ENCODE results near the gene KRTAP5-4.
"Not testable (repeated sequence)": the region's sequence is repeated elsewhere in the genome, so short reads cannot be mapped to it uniquely, and the experiment has no call there.

KRTAP5-4 gene

DNA sequence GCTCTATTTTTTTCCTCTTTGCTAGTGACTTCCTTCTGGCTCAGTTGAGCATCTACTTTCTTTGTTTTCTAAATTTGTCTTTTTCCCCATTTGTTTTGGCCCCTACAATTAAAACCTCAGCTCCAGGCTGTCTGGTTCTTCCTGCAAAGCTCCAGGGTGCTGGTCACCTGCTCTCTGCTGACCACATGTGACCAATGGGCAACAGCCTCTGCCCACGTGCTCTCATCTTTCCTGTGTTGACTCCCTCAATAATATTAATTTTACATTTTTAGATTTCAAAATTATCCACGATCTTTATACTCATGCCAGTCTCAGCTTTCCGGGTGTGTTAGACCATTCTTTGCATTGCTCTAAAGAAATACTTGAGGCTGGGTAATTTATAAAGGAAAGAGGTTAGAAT lies 23.5 kb downstream of the KRTAP5-4 start:
- not testable (repeated sequence) for DNase-seq

- no peak for DNase-seq
Measured at GRCh38 chr11:1597994-1598380, 24.0 kb downstream of the KRTAP5-4 start, which contains the start of gene KRTAP5-2. TSS of gene KRTAP5-2 (minus strand) at chr11:1598294. CDS start at chr11:1598250, 44 bp downstream.

DNA sequence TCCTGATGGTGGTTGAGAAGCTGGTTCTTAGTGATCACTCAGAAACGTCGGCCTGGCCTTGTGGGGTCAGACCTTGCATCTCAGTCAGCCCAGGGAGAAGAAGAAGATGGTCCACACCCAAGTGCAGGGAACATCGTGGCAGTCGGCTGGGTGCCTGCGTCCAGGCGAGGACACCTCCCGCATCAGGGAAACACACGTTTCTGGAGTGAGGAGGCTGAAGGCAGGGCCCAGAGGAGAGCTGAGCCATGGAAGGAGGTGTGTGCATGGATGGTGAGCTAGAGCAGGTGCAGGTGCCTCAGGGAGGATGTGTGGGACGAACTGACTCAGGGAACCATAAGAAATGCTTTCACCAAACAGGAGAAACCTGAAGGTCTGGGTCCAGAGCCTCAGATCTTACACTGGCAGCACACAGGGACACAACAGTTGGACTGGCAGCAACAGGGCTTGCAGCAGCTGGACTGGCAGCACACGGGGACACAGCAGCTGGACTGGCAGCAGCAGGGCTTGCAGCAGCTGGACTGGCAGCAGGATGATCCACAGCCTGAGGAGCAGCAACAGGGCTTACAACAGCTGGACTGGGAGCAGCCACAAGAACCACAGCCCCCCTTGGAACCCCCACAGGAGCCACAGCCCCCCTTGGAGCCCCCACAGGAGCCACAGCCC lies 24.5 kb downstream of the KRTAP5-4 start:
- DNase-seq: no peak

DNA sequence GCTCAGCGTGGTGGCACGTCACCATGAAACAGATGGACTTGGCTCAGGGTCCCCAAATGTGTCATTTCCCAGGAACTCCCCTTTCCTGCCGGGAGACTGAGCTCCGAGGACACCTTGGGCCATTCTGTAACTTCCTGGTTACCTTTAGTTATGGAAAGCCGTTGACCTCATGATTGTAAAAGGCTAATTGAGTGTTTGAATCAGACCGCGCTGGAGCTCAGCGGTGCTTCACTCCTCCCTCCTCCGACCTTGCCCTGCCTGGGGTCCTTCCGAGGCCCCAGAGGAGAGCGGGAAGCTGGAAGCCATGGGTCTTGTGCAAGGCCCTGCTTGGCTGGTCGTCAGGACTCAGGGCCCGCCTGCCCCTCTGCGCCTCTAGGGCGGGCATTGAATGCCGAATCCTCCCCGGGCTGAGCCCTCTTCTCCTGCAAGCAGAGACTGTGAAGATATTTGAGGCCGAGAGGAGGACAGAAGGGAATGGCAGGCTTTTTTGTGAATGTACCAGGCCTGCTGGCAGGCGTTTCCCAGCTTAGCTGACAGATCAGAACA lies 25.3 kb downstream of the KRTAP5-4 start:
- DNase-seq: not testable (repeated sequence)

- peak in 1 of 2 experiments; percentile 9 for DNase-seq
Measured at GRCh38 chr11:1595994-1596575, 25.9 kb downstream of the KRTAP5-4 start.

DNA sequence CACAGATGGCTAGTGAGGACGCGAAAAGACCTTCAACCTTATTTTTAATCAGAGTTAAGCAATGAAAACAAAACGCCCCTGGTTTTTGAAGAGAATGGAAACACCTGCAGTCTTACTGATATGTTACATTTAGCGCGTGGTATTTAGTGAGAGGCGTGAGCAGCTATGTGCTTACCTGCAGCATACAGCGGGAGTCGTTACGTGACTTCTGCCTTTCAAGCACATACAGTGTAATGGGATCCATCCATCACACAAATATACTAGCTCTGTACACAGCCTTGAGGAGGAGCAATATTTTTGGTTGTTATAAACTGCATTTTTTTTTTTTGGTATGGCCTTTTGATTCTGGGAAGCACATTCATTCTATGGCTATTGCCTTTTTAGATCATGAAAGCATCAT lies 29.3 kb downstream of the KRTAP5-4 start:
- DNase-seq: no peak

GRCh38 chr11:1589996-1590395 lies 31.9 kb downstream of the KRTAP5-4 start:
- no peak for DNase-seq

GRCh38 chr11:1589191-1589963 lies 32.6 kb downstream of the KRTAP5-4 start:
- not testable (repeated sequence) for DNase-seq

- no peak for DNase-seq
Measured at GRCh38 chr11:1586699-1587098, 35.2 kb downstream of the KRTAP5-4 start.

GRCh38 chr11:1584661-1585370 lies 37.1 kb downstream of the KRTAP5-4 start, which contains the start of gene KRTAP5-1:
TSS of gene KRTAP5-1 (minus strand) at chr11:1585283. CDS start at chr11:1585249, 34 bp downstream.
- DNase-seq: not testable (repeated sequence)

DNA sequence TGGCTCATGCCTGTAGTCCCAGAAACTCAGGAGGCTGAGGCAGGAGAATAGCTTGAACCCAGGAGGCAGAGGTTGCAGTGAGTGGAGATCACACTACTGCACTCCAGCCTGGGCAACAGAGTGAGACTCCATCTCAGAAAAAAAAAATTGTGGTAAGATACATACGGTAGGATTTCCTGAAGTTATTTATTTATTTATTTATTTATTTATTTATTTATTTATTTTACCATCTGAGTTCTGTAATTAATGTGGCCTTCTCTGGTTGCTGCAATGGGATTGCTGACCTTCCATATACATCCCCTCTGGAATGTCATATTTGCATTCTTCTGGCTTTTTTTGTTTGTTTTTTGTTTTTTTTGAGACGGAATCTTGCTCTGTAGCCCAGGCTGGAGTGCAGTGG lies 39.0 kb downstream of the KRTAP5-4 start:
- DNase-seq: not testable (repeated sequence)

- no peak for DNase-seq
Measured at GRCh38 chr11:1581976-1582375, 40.0 kb downstream of the KRTAP5-4 start.

DNA sequence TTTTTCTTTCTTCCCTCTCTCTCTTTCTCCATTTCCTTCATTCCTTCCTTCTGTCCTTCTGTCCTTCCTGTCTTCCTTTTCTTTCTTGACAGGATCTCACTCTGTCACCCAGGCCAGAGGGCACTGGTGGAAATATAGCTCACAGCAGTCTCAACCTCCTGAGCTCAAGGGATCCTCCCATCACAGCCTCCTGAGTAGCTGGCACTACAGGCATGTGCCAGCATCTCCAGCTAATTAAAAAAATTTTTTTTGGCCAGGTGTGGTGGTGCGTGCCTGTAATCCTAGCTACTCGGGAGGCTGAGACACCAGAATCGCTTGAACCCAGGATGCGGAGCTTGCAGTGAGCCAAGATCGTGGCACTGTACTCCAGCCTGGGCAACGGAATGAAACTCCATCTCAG lies 45.1 kb downstream of the KRTAP5-4 start:
- DNase-seq: no peak

DNA sequence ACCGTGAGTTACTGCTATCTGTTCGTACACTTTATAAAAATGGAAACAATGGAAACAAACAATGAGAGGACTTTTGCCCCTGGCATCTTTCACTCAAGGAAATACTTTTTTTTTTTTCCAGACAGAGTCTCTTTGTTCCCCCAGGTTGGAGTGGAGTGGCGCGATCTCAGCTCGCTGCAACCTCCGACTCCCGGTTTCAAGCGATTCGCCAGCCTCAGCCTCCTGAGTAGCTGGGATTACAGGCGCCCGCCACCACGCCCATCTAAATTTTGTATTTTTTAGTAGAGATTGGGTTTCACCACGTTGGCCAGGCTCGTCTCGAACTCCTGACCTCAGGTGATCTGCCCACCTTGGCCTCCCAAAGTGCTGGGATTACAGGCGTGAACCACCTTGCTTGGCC lies 46.2 kb downstream of the KRTAP5-4 start:
- DNase-seq: not testable (repeated sequence)

DNA sequence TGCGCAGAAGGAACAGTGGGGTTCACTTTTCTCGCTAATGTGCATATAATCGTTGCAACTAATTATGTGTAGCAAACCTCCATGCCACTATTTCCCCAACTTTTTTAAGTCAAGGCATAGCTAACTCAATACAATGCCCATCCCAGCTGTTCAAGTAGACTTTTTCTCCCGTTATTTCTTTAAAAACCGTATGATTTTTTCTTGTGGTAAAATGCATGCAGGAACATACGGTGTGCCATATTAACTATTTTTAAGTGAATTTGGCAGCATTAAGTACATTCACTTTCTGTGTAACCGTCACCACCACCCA lies 47.0 kb downstream of the KRTAP5-4 start:
- DNase-seq: peak in 1 of 2 experiments; percentile 12

DNA sequence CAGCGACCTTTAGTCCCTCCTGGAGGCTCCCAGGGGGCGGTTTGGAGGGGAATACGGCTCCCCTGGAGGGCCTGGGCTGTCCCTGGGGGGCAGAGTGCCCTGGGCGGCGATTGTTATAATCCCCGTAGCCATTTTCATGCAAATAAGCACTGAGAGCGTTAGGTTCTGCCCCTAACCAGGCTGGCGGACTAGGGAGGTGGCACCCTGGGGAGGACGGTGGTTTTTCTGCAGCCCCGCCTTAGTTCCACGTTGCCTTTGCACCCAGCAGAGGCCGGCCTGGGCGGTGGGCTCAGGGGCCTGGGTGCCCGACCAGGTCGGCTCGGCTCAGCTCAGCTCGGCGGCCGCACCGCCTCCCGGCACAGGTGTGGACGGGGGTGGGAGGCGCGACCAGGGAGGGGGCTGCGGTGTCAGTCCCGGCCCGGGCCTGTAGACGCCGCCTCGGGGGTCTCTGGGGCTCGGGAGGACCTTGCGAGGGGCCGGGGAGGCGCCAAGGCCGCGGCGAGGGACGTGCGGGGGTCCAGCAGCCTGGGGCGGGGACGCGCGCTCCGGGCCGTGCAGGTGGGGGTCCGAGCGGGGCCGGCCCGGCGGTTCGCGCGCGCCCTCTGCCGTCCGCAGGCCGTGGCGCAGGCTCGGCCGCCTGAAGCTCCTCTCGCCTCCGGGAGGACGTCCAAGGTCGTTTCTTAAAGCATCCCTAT lies 47.6 kb downstream of the KRTAP5-4 start:
- DNase-seq: peak in 1 of 2 experiments; percentile 56

- DNase-seq: peak in 1 of 2 experiments; percentile 56
Measured at GRCh38 chr11:1573903-1574237, 48.1 kb downstream of the KRTAP5-4 start.

GRCh38 chr11:1573077-1573902 lies 48.6 kb downstream of the KRTAP5-4 start:
- DNase-seq: no peak

DNA sequence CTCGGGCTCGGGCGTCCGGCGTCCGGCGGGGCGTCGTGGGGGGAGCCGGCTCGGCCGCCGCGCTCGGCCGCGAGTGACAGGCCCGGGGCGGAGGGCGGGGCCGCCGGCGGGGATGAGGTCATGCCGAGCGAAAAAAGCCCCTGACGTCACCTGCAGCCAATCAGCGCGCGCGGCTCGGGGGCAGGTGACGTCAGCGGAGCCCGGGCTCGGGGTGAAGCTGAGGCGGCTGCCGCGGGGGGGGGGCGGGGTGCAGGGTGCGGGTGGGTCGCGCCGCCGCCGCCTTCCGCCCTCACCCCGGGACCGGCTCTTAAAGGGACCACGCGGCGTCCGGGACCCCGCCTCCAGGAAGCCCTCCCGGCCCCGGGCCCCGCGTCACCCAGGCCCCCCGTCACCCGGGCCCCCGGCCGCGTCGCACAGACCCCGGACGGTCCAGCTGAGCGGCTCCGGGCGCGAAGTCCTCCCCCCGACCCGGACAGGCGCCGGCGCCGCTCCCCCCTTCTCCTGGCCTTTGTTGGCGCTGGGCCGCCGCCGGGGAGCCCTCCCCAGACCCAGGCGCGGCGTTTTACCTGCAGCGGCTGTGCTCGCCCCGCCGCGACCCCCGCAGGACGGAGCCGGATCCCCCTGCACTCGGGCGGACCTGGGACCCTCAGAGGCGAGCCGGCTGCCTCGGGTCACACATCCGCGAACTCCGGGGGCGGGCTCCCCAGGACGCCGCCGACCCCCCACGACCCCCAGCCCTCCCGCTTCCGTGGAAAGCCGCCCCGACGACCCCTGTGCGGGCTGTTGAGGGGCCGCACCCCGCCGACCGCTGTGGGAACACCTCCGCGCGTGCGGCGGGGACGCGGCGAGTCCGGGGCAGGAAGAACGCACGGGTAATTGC lies 49.5 kb downstream of the KRTAP5-4 start, which contains the start of gene DUSP8:
DUSP8 (minus strand) TSS at position 75 of the 880 bp plus-strand sequence. CDS start 6,445 bp downstream, outside the sequence.
- peak; percentile 53 to 76 for DNase-seq

- no peak for DNase-seq
Measured at GRCh38 chr11:1571760-1572196, 50.2 kb downstream of the KRTAP5-4 start.
